ENCODE data around the gene ZBED6.

The ZBED6 gene

GRCh38 chr1:203799157-203799556 lies 3.7 kb downstream of the ZBED6 start:
- TF ChIP-seq CTCF (IDR thresholded peaks at IDR 0.05; ENCODE audit: low read depth, low read length): no peak
- no peak overlapping the region for H3K4me3 ChIP-seq (ENCODE audit: low read depth, low read length)

GRCh38 chr1:203799971-203800370 lies 4.5 kb downstream of the ZBED6 start:
- no peak for TF ChIP-seq CTCF (IDR thresholded peaks at IDR 0.05; ENCODE audit: low read depth, low read length)
- H3K4me3 ChIP-seq (ENCODE audit: low read depth, low read length): no peak overlapping the region

- no peak for TF ChIP-seq CTCF (IDR thresholded peaks at IDR 0.05; ENCODE audit: low read depth, low read length)
- H3K4me3 ChIP-seq (ENCODE audit: low read depth, low read length): no peak overlapping the region
These were observed 10.3 kb downstream of the ZBED6 start for GRCh38 chr1:203805689-203806088.

GRCh38 chr1:203807196-203807595 lies 11.8 kb downstream of the ZBED6 start:
- no peak overlapping the region for H3K4me3 ChIP-seq (ENCODE audit: low read depth, low read length)
- TF ChIP-seq CTCF (IDR thresholded peaks at IDR 0.05; ENCODE audit: low read depth, low read length): no peak

- H3K4me3 ChIP-seq (ENCODE audit: low read depth, low read length): no peak overlapping the region
- TF ChIP-seq CTCF (IDR thresholded peaks at IDR 0.05; ENCODE audit: low read depth, low read length): no peak
These were observed 18.3 kb downstream of the ZBED6 start for GRCh38 chr1:203813581-203814341.

GRCh38 chr1:203818399-203818798 lies 23.0 kb downstream of the ZBED6 start:
- H3K4me3 ChIP-seq (ENCODE audit: low read depth, low read length): no peak overlapping the region
- no peak for TF ChIP-seq CTCF (IDR thresholded peaks at IDR 0.05; ENCODE audit: low read depth, low read length)

GRCh38 chr1:203823306-203823705 lies 27.9 kb downstream of the ZBED6 start:
- TF ChIP-seq CTCF (IDR thresholded peaks at IDR 0.05; ENCODE audit: low read depth, low read length): no peak
- H3K4me3 ChIP-seq (ENCODE audit: low read depth, low read length): no peak overlapping the region
